HFFc6 (cell line): ENCODE results near the gene KRT84. TPM values are rescaled to one million over a fixed set of nuclear protein-coding genes. Genes with fewer than 3 reads are reported as not detected.

Source experiments
- DNase-seq: peaks from one replicate; pipeline ENCODE4 v3.0.0-alpha.2; 2018
- H3K27ac Mint-ChIP-seq: 2 replicates; pipeline ENCODE4 v1.8.0; 2020; ENCODE audit warnings: mild to moderate bottlenecking, mixed read lengths
- H3K27me3 Mint-ChIP-seq: 2 replicates; pipeline ENCODE4 v1.8.0; 2021; ENCODE audit warnings: mild to moderate bottlenecking, moderate library complexity, mixed read lengths; ENCODE audit not compliant: insufficient read depth
- H3K36me3 Mint-ChIP-seq: 2 replicates; pipeline ENCODE4 v1.8.0; 2021; ENCODE audit warnings: low read depth, mixed read lengths
- H3K4me1 Mint-ChIP-seq: 2 replicates; pipeline ENCODE4 v1.8.0; 2020; ENCODE audit warnings: low read depth, mixed read lengths
- H3K4me3 Mint-ChIP-seq: 2 replicates; pipeline ENCODE4 v1.8.0; 2020; ENCODE audit warnings: mild to moderate bottlenecking, moderate library complexity, mixed read lengths
- H3K9me3 Mint-ChIP-seq: 2 replicates; pipeline ENCODE4 v1.8.0; 2020; ENCODE audit warnings: mild to moderate bottlenecking, mixed read lengths
- CTCF ChIP-seq: fragments of 200-600 bp; sonication (generic); IDR thresholded peaks from 2 replicates; pipeline ENCODE4 v1.5.0; 2021; ENCODE audit warnings: antibody characterized with exemption, mild to moderate bottlenecking
- total RNA-seq, 6 experiments: library from RNA; stranded (reverse); fragmentation: NEBNext Ultra II Directional; extraction: Animal tissue kit (Norgen Biotek cat#: 25700); gene quantifications; 2 replicates in 1 of 6; 3 replicates in 5 of 6; pipeline ENCODE4 v1.2.3, GENCODE V29; 2021

Gene KRT84
- total RNA-seq, 6 experiments from 2014 or later, result not detected

GRCh38 chr12:52382854-52383253 lies 2.6 kb downstream of the KRT84 start:
- Mint-ChIP-seq H3K9me3 (no peaks in the 10 kb centered on the region), H3K4me1 (no peaks in the 10 kb centered on the region), H3K4me3 (no peak overlapping the region), H3K36me3 (no peaks in the 10 kb centered on the region), H3K27ac (no peak overlapping the region), H3K27me3 (peaks cover 31% of the 10 kb centered on the region)
- no peak for TF ChIP-seq CTCF
- no peak for DNase-seq

- TF ChIP-seq CTCF, result no peak
- no peaks in the 10 kb centered on the region for H3K9me3 Mint-ChIP-seq
- no peaks in the 10 kb centered on the region for H3K36me3 Mint-ChIP-seq
- no peak for DNase-seq
- H3K4me3 Mint-ChIP-seq, result no peak overlapping the region
- H3K27ac Mint-ChIP-seq, result no peak overlapping the region
- H3K27me3 Mint-ChIP-seq, result peaks cover 46% of the 10 kb centered on the region
- no peaks in the 10 kb centered on the region for H3K4me1 Mint-ChIP-seq
Measured at GRCh38 chr12:52381206-52381605, 4.2 kb downstream of the KRT84 start.

GRCh38 chr12:52380271-52380694 lies 5.2 kb downstream of the KRT84 start:
- peaks cover 50% of the 10 kb centered on the region for H3K27me3 Mint-ChIP-seq
- H3K4me1 Mint-ChIP-seq, result no peaks in the 10 kb centered on the region
- H3K4me3 Mint-ChIP-seq, result no peak overlapping the region
- no peaks in the 10 kb centered on the region for H3K9me3 Mint-ChIP-seq
- peak; percentile 26 for DNase-seq
- H3K36me3 Mint-ChIP-seq, result no peaks in the 10 kb centered on the region
- H3K27ac Mint-ChIP-seq, result no peak overlapping the region
- TF ChIP-seq CTCF, result peak; percentile 79

- H3K36me3 Mint-ChIP-seq, result no peaks in the 10 kb centered on the region
Measured at GRCh38 chr12:52379536-52379935, 5.9 kb downstream of the KRT84 start.

GRCh38 chr12:52378091-52378490 lies 7.4 kb downstream of the KRT84 start:
- Mint-ChIP-seq H3K4me1 (no peaks in the 10 kb centered on the region), H3K9me3 (no peaks in the 10 kb centered on the region), H3K27me3 (peaks cover 44% of the 10 kb centered on the region), H3K36me3 (no peaks in the 10 kb centered on the region), H3K27ac (no peak overlapping the region), H3K4me3 (no peak overlapping the region)
- TF ChIP-seq CTCF, result no peak
- DNase-seq, result no peak

More at GRCh38 chr12:52379536-52379935, 5.9 kb downstream of the KRT84 start:
- Mint-ChIP-seq H3K27me3 (peaks cover 48% of the 10 kb centered on the region), H3K4me1 (no peaks in the 10 kb centered on the region), H3K27ac (no peak overlapping the region), H3K9me3 (no peaks in the 10 kb centered on the region), H3K4me3 (no peak overlapping the region)
- TF ChIP-seq CTCF, result no peak
- no peak for DNase-seq

GRCh38 chr12:52377266-52377665 lies 8.2 kb downstream of the KRT84 start:
- Mint-ChIP-seq H3K36me3 (no peaks in the 10 kb centered on the region), H3K9me3 (no peaks in the 10 kb centered on the region), H3K4me3 (no peak overlapping the region), H3K27ac (no peak overlapping the region), H3K4me1 (no peaks in the 10 kb centered on the region), H3K27me3 (peaks cover 39% of the 10 kb centered on the region)
- no peak for DNase-seq
- TF ChIP-seq CTCF, result no peak
